GM13976 (cell line): Measurements from ENCODE around the gene S1PR3.

Source experiments
- DNase-seq: peaks from one replicate; pipeline ENCODE4 v3.0.0; 2012; ENCODE audit warnings: low spot score
- in situ Hi-C: fragments of 300-500 bp; cut with MboI; formaldehyde crosslinking; loops from one replicate; pipeline ENCODE4 v1.12.0; 2022; ENCODE audit warnings: low sequenced_read_pairs, mixed read lengths, inconsistent platforms; ENCODE audit not compliant: unreplicated experiment
- TF ChIP-seq, protein P1 (sequence below): IDR thresholded peaks from 2 replicates; pipeline ENCODE4 v1.5.1; 2012; ENCODE audit warnings: borderline replicate concordance, mild to moderate bottlenecking; ENCODE audit not compliant: insufficient read depth; ENCODE audit errors: extremely low read depth, missing control alignments, control extremely low read depth

The S1PR3 gene

DNA sequence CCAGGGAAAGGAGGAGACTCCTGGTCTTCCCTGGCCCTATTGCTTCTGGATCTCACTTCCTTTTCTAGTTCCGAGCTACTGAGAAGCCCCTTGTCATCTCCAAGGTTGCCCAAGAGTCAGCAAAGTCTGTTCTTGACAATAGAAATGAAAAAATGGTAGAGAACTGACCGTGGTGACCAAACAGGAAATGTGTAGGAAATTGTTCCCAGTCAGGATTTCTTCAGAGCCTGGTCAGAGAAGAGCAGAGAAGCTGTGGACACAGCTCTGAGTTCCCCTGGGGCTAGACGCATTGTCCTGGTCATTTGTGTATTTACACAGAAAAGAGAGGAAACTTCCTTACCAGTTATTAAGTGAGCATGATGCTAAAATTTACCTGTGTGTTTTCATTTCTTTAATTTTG is 35.6 kb downstream of the S1PR3 start:
- in situ Hi-C loops: no loop called here
- no peak for DNase-seq
- TF ChIP-seq, protein P1, sequence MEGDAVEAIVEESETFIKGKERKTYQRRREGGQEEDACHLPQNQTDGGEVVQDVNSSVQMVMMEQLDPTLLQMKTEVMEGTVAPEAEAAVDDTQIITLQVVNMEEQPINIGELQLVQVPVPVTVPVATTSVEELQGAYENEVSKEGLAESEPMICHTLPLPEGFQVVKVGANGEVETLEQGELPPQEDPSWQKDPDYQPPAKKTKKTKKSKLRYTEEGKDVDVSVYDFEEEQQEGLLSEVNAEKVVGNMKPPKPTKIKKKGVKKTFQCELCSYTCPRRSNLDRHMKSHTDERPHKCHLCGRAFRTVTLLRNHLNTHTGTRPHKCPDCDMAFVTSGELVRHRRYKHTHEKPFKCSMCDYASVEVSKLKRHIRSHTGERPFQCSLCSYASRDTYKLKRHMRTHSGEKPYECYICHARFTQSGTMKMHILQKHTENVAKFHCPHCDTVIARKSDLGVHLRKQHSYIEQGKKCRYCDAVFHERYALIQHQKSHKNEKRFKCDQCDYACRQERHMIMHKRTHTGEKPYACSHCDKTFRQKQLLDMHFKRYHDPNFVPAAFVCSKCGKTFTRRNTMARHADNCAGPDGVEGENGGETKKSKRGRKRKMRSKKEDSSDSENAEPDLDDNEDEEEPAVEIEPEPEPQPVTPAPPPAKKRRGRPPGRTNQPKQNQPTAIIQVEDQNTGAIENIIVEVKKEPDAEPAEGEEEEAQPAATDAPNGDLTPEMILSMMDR: no peak

DNA sequence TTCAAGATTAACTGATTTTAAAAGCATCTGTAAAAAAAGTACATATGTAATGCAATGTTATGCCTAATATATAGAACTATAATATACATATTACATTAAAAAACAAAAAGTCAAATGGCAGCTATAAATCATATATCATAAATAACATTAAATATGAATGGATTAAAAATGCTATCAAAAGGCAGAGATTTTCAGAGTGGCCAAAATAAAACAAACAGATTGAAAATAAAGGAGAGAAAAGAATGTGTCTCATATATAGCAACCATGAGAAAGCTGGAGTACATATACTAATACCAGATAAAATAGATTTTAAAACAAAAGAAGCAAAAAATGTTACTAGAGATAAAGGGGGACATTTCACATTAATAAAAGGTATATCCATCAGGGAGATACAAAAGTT is 38.5 kb downstream of the S1PR3 start:
- no peak for DNase-seq
- TF ChIP-seq, protein P1: no peak
- in situ Hi-C loops: no loop called here

DNA sequence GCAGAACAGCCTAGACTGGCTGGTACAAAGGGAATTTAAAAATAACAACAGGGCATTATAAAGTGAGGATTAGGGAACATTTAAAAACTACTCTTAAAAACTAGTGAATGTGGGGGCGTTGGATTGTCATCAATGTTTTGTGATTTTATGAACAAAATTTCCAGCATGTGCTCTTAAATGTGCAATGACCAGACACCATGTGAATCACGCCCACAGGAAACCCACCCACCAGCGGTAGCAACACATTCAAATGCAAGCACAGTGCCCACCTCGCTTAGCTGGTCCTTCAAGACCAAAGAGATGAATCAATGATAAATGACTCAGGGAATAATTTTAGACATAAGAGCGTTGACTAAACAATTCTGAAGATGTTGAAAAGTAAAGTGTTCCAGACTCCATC is 40.9 kb downstream of the S1PR3 start:
- TF ChIP-seq, protein P1: no peak
- DNase-seq: no peak
- in situ Hi-C loops: no loop called here

DNA sequence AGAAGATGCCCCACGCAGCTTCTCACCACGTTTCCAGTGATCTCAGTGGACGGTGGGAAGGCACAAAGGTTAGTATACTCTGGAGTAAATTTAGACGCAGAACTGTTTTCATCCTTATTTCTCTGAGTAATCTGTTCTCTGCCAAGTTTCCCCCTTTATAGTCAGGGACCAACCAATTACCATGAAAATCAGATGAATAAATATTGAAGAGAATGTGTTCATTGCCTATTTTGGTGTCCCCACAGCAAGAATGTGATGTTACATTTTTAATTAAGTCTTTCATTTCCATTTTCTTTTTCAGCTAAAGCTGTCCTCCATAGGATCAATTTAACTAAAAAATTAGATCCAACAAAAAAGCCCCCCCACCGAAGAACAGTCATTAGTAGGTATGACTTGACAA is 41.4 kb downstream of the S1PR3 start:
- in situ Hi-C loops: no loop called here
- TF ChIP-seq, protein P1: no peak
- no peak for DNase-seq

DNA sequence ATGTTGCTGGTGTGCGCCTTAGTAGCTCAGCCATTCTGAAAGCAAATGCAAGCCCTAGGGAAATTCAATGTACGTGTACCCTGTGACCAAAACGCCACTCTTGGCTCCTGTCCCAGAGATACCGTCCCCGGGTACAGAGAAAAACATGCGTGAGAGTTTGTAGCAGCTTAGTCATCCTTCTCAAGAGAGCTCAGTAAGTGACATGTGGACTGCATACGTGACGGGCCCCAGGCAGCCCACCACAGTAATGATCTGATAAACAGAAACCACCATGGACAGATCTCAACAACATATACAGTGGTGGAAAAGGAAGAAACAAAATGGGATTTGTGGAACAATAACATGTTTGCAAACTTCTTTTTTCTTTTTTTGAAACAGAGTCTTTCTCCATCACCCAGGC is 45.1 kb downstream of the S1PR3 start:
- in situ Hi-C loops: no loop called here
- TF ChIP-seq, protein P1: no peak
- no peak for DNase-seq

DNA sequence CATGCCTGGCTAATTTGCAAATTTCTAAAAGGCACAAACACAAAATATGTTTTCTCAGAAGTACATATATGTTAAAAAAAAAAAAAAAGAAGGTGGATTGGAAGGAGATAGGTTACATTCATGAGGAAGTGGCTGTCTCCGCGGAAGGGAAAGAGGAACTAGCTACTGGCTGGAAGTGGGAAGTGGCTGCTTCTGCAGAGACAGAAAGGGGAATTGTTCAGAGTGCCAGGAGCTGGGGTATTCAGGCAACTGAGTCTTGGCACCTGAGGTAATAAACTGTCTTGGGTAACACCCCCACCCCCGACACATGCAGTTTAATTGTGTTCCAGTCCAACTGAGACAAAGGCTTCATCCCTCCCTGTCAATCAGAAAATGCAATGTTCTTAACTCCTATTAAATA is 45.6 kb downstream of the S1PR3 start:
- in situ Hi-C loops: no loop called here
- no peak for DNase-seq

More for the DNA sequence above, 45.6 kb downstream of the S1PR3 start:
- TF ChIP-seq, protein P1: no peak
